Measurements from ENCODE around the gene NYAP1.
"Not testable (repeated sequence)": the region's sequence is repeated elsewhere in the genome, so short reads cannot be mapped to it uniquely, and the experiment has no call there.

NYAP1 gene

GRCh38 chr7:100483722-100484672 is at the start of gene NYAP1:
TSS of gene NYAP1 (plus strand) at chr7:100483927. CDS start at chr7:100485312, 1,385 bp downstream.
- DNase-seq, result no peak

DNA sequence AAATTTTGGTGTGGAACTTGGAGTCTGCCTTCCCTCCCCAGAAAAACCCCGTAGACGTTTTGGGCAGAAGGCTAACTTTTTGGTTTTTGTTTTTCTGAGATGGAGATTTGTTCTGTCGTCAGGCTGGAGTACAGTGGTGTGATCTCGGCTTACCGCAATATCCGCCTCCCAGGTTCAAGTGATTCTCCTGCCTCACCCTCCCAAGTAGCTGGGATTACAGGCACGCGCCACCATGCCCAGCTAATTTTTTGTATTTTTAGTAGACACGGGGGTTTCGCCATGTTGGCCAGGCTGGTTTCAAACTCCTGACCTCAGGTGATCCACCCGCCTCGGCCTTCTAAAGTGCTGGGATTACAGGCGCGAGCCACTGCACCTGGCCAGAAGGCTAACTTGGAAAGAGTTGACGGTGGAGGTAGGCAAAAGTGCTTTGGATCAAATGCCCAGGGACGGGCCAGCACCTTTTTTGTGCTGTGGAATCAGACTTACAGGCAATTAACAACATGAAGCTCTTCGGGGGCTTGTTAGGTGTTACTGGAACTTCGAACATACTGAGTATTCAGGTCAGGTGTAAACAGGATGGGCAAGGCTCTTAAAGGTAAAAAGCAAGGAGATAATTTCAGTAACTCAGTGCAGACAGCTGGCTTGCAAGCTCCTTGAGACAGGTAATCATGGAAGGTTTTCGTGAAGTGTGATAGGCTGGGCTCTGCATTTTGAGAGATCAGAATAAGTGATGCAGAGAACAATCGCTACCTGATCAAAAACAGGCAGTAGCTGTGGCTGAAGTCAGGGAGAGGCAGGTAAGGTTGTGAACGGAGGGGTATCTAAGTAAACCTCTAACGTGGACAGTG is 49.2 kb upstream of the NYAP1 start:
- DNase-seq, result no peak

GRCh38 chr7:100435401-100436304 is 48.1 kb upstream of the NYAP1 start:
- DNase-seq, result peak; percentile 24

DNA sequence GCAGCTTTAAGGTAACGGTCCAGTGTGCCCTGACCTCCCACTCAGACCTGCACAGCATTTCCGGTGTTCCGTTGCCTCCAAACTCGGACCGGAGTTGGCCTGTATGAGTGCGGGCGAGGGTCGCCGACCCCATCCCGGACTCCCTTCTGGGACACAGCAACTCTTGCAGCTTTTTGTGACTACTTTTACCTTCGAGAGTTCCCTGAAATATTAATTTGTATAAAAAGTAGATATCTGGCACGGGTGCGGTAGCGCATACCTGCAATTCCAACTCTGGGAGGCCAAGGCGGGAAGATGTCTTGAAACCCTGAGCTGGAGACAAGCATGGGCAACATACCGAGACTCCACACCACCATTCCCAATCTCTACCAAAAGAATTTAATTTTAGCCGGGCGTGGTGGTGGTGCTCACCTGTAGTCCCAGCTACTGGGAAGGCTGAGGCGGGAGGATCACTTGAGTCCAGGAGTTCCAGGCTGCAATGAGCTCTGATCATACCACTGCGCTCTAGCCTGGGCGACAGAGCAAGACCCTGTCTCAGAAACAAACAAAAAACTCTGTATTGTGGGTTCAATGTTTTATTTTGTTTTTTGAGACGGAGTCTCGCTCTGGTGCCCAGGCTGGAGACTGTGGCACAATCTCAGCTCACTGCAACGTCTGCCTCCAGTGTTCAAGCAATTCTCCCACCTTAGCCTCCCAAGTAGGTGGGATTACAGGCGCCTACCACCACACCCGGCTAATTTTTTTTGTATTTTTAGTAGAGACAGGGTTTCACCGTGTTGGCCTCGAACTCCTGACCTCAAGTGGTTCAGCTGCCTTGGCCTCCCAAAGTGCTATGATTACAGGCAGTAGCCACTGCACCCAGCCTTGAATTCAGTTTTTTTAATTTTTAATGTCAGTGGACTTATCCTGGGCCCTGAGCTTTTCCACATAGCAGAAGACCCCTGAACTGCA is 46.3 kb upstream of the NYAP1 start:
- no peak for DNase-seq

DNA sequence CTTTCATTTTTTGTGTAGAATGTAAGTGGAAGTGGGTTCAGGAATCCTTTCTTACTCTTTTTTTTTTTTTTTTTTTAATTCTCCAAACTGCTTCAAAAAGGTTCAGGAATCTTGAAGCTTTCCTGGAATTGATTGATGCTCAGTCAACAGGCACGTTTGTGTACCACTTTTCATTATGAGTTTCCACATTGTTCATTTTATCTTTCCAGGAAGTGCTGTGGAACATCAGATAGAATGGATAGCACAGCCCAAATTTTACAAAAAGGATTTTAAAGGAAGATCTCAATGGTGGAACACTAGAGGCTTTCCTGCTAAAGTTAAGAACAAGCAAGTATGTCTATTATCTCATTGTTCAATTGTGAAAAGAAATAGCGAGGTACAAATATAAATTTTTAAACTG is 45.6 kb upstream of the NYAP1 start:
- no peak for DNase-seq

- DNase-seq, result not testable (repeated sequence)
Observed at GRCh38 chr7:100438731-100439130, 45.0 kb upstream of the NYAP1 start.

DNA sequence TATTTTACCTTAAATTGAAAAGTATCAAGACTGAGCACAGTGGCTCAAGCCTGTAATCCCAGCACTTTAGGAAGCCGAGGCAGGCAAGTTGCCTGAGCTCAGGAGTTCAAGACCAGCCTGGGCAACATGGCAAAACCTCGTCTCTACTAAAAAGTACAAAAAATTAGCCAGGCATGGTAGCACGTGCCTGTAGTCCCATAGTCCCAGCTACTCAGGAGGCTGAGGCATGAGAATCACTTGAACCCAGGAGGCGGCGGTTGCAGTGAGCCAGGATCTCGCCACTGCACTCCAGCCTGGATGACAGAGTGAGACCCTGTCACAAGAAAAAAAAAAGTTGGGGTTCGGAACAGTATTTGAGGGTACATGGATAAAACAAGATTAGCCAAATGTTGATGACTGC is 44.5 kb upstream of the NYAP1 start:
- DNase-seq, result not testable (repeated sequence)

DNA sequence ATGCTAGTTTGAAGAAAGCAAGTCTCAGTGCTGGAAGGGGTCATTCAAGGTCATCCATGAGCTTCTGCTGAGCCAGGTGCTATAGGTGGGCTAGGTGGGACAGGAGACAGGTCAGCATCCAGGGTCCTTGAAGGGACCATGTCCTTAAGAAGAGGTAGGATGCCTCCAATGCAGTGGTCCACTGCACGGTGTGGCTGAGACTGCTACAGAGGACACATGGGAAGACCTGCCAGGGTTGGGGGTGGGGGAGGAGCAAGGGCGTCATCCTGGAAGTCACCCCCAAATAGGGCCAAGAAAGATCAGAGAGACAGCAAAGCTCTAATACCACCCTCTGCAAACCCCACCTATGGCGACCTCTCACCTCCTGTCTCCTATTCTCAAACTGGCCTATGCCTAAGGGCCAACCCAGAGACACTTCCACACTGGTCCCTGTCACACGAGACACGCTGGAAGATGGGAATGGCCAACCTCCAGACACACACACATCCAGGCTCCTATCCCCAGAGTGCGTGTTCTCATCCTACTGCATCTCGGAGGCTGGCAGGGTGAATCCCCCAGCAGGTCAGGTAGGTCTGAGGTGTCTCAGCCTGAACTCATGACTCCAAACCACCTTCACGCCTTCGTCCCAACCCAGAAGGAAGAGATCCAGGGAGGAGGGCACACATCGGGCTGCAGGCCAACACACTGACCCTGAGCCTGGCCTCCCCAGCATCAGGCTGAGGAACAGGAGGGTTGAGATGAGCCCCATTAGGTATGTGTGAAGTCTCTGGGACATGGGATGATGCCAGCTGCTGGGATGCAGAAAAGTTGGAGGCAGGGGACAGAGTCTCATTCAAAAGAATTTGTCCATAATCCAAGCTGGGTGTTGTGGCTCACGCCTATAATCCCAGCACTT is 41.8 kb upstream of the NYAP1 start:
- DNase-seq, result no peak

DNA sequence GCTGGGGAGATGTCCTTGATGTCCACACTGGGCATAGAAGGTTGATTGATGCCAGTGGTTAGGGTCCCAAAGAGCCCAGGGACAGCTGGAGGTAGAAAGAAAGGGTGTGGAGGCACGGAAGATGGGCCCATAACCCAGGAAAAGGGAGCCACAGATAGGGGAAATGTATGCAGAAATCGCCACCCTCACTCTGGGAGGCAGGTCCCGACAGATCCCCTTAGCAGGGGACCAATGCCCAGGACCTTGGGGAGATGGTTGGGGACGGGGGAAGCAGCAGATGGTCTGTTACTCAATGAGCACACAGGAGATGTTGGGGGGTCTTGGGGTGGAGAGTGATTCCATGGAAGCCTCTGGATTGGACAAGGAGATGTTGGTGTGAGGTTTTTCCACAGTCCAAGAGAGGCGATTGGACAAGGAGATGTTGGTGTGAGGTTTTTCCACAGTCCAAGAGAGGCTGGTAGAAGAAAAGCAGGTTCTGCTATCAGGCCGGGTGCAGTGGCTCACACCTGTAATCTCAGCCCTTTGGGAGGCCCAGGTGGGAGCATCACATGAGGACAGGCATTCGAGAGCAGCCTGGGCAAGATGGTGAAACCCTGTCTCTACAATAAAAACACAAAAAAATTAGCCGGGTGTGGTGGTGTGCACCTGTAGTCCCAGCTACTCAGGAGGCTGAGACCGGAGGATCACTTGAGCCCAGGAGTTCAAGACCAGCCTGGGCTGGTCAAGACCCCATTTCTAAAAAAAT is 40.5 kb upstream of the NYAP1 start:
- no peak for DNase-seq

GRCh38 chr7:100444311-100445278 is 39.1 kb upstream of the NYAP1 start:
- no peak for DNase-seq

DNA sequence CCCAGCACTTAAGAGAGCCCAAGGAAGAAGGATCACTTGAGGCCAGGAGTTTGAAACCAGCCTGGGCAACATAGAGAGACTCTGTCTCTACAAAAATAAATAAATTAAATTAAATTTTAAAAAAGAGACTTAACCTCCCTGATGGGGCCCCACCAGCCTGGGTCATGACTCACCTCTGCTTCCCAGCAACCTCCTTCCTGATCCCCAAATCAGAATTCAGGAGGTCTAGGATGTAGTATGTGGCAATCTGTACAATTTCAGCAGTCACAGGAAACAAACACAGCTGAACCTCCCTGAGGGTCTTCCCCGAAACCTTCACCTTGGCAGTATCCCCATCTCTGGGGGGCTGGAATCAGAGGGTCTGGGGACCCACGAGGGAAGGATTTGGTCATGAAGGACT is 37.7 kb upstream of the NYAP1 start:
- no peak for DNase-seq

GRCh38 chr7:100447363-100447762 is 36.4 kb upstream of the NYAP1 start:
- DNase-seq, result not testable (repeated sequence)

DNA sequence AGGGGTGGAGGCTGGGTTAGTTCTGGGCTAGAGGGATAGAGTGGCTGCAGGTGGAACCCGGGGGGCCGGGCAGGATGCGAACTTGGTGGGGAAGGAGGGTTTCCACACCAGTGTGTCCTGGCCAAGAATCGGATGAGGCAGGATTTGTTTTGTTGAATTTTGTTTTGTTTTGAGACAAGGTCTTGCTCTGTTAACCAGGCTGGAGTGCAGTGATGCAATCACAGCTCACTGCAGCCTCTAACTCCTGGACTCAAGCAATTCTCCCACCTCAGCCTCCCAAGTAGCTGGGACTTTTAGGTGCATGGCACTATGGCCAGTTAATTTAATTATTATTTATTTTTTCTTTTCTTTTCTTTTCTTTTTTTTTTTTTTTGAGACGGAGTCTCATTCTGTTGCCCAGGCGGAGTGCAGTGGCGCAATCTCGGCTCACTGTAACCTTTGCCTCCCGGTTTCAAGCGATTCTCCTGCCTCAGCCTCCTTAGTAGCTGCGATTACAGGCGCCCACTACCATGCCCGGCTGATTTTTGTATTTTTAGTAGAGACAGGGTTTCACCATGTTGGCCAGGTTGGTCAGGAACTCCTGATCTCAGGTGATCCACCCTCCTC is 34.4 kb upstream of the NYAP1 start:
- DNase-seq, result no peak

DNA sequence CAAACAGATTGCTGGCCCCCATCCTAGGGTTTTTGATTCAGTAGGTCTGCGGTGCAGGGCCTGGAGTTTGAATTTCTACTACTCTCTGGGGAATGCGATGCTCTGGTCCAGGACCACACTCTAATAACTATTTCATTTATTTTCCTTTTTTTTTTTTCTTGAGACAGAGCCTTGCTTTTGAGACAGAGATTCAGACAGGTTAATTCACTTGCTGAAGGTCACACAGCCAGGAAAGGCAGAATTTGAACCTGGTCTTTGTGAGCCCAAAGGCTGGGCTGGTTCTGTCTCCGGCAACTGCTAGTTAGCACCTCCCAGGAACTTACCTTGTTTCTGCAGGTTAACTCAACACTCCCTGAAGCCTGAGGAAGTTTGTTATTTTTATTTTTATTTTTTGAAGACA is 31.2 kb upstream of the NYAP1 start:
- no peak for DNase-seq

- DNase-seq, result not testable (repeated sequence)
Observed at GRCh38 chr7:100453854-100454253, 29.9 kb upstream of the NYAP1 start.

DNA sequence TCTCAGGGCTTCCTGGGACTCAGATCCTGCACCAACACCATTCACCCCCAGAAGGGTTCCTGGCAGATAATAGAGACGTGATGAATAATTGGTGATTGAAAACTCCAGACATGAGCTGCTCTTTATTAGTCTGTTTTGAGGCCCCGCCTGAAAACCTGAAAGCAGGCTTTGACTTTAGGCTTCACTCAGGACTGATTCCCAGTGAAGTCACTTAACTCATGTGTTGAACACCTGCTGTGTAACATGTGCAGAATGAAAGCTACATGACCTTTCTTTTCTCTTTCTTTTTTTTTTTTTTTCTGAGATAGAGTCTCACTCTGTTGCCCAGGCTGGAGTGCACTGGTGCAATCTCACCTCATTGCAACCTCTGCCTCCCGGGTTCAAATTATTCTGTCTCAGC is 28.5 kb upstream of the NYAP1 start:
- DNase-seq, result no peak

- DNase-seq, result no peak
Observed at GRCh38 chr7:100456562-100456961, 27.2 kb upstream of the NYAP1 start.

DNA sequence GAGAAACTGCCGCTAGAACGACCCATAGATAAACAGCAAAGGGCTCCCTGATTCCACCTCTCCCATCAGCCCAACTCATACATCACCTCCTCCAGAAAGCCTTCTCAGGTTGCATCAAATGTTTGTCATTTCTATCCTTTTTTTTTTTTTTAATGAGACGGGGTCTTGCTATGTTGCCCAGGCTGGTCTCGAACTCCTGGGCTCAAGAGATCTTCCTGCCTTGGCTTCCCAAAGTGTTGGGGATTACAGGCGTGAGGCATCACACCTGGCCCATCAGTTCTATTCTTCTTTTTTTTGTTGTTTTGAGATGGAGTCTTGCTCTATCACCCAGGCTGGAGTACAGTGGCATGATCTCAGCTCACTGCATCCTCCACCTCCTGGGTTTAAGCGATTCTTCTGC is 26.7 kb upstream of the NYAP1 start:
- DNase-seq, result no peak

All from NCI-H2107 (cell line).